Measurements from ENCODE around the gene FILIP1L. TPM values are rescaled to one million over a fixed set of nuclear protein-coding genes. Genes with fewer than 3 reads are reported as not detected.

FILIP1L gene
- total and polyA plus RNA-seq, 2 of the 13 experiments (the other 11 are each of a cell fraction or from before 2014, with no cell fraction given): 8.1 to 187 TPM

DNA sequence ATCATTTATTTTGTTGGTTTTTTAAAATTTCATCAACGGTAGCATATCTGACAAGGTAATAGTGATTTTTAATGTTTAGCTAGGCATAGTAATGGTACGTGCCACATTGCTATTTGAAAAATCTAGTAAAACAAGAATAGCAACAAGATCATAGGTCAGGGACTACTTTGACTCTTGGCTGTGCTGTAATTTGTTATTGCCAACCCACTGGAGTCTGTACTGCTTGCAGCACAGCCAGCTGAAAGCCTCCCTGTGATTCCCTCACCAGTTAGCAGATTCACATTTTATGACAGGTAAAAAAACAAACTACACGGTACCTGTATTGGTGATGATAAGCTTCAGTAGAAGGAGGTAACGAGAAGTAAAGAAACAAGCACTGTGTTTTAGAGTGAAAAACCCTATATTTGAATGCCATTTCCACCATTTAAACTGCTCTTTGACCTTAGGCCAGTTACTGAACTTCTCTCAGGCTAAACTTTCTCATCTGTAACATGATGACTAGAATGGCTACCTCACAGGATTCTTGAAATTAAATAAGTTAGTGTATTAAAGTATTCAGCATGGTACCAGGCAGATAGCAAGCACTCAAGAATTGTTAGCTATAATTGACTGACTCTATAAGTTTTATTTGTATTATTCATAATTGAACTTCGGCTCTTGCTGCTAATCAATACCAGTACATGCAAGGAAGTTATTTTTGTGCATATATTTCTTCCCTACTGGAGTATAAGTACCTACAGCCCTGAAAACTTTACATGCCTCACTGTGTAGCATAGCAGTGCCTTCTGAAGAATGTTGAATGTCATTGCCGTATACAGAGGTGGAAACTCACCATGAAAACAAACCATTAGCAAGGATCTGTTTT is 16.1 kb downstream of the FILIP1L start (continued):
- TF ChIP-seq, protein P1, sequence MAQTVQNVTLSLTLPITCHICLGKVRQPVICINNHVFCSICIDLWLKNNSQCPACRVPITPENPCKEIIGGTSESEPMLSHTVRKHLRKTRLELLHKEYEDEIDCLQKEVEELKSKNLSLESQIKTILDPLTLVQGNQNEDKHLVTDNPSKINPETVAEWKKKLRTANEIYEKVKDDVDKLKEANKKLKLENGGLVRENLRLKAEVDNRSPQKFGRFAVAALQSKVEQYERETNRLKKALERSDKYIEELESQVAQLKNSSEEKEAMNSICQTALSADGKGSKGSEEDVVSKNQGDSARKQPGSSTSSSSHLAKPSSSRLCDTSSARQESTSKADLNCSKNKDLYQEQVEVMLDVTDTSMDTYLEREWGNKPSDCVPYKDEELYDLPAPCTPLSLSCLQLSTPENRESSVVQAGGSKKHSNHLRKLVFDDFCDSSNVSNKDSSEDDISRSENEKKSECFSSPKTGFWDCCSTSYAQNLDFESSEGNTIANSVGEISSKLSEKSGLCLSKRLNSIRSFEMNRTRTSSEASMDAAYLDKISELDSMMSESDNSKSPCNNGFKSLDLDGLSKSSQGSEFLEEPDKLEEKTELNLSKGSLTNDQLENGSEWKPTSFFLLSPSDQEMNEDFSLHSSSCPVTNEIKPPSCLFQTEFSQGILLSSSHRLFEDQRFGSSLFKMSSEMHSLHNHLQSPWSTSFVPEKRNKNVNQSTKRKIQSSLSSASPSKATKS (CRISPR knock-in tag; IDR thresholded peaks at IDR 0.05): no peak
- TF ChIP-seq, protein P2, sequence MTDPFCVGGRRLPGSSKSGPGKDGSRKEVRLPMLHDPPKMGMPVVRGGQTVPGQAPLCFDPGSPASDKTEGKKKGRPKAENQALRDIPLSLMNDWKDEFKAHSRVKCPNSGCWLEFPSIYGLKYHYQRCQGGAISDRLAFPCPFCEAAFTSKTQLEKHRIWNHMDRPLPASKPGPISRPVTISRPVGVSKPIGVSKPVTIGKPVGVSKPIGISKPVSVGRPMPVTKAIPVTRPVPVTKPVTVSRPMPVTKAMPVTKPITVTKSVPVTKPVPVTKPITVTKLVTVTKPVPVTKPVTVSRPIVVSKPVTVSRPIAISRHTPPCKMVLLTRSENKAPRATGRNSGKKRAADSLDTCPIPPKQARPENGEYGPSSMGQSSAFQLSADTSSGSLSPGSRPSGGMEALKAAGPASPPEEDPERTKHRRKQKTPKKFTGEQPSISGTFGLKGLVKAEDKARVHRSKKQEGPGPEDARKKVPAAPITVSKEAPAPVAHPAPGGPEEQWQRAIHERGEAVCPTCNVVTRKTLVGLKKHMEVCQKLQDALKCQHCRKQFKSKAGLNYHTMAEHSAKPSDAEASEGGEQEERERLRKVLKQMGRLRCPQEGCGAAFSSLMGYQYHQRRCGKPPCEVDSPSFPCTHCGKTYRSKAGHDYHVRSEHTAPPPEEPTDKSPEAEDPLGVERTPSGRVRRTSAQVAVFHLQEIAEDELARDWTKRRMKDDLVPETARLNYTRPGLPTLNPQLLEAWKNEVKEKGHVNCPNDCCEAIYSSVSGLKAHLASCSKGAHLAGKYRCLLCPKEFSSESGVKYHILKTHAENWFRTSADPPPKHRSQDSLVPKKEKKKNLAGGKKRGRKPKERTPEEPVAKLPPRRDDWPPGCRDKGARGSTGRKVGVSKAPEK (CRISPR knock-in tag; IDR thresholded peaks at IDR 0.05; ENCODE audit: borderline replicate concordance): no peak
- TF ChIP-seq REL (CRISPR knock-in tag; conservative IDR thresholded peaks at IDR 0.05): no peak
- TF ChIP-seq AGO2 (optimal IDR thresholded peaks at IDR 0.05; ENCODE audit: low read depth, low read length): no peak
- TF ChIP-seq, protein P3, sequence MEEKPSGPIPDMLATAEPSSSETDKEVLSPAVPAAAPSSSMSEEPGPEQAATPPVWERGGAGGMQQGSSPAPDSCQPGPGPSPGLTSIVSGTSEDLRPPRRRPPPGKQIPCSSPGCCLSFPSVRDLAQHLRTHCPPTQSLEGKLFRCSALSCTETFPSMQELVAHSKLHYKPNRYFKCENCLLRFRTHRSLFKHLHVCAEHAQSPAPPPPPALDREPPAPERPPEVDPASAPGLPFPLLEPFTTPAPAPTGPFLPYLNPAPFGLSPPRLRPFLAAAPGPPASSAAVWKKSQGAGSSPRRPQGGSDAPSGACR (CRISPR knock-in tag; IDR thresholded peaks at IDR 0.05): no peak
- no peak for TF ChIP-seq SP140L (CRISPR knock-in tag; IDR thresholded peaks at IDR 0.05; ENCODE audit: borderline replicate concordance)
- TF ChIP-seq HNRNPH1 (optimal IDR thresholded peaks at IDR 0.05; ENCODE audit: low read depth, low read length): no peak
- no peak for TF ChIP-seq SMARCE1 (IDR thresholded peaks at IDR 0.05; ENCODE audit: borderline replicate concordance)
- TF ChIP-seq ZNF616 (CRISPR knock-in tag; IDR thresholded peaks at IDR 0.05; ENCODE audit: low read depth): no peak
- TF ChIP-seq ZNF382 (CRISPR knock-in tag; IDR thresholded peaks at IDR 0.05; ENCODE audit: borderline replicate concordance): no peak
- TF ChIP-seq, protein P4, sequence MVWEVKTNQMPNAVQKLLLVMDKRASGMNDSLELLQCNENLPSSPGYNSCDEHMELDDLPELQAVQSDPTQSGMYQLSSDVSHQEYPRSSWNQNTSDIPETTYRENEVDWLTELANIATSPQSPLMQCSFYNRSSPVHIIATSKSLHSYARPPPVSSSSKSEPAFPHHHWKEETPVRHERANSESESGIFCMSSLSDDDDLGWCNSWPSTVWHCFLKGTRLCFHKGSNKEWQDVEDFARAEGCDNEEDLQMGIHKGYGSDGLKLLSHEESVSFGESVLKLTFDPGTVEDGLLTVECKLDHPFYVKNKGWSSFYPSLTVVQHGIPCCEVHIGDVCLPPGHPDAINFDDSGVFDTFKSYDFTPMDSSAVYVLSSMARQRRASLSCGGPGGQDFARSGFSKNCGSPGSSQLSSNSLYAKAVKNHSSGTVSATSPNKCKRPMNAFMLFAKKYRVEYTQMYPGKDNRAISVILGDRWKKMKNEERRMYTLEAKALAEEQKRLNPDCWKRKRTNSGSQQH (CRISPR knock-in tag; IDR thresholded peaks at IDR 0.05; ENCODE audit: low read depth): no peak
- no peak for TF ChIP-seq TBP (CRISPR knock-in tag; IDR thresholded peaks at IDR 0.05)
- no peak for TF ChIP-seq BRCA1 (CRISPR knock-in tag; IDR thresholded peaks at IDR 0.05)
- no peak for TF ChIP-seq ZNF17 (CRISPR knock-in tag; IDR thresholded peaks at IDR 0.05)
- no peak for TF ChIP-seq ZMAT3 (CRISPR knock-in tag; conservative IDR thresholded peaks at IDR 0.05)
- no peak for TF ChIP-seq SMAD9 (CRISPR knock-in tag; IDR thresholded peaks at IDR 0.05)
- TF ChIP-seq, protein P5, sequence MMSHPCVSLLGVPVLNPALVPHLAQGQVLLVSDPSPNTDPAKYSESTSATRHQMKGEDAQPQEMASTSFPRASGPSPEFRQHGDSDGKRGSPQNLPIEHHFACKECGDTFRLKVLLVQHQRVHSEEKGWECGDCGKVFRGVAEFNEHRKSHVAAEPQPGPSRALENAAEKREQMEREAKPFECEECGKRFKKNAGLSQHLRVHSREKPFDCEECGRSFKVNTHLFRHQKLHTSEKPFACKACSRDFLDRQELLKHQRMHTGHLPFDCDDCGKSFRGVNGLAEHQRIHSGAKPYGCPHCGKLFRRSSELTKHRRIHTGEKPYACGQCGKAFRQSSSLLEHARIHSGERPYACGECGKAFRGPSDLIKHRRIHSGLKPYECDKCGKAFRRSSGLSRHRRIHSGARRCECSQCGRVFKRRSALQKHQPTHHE (CRISPR knock-in tag; IDR thresholded peaks at IDR 0.05; ENCODE audit: borderline replicate concordance): no peak
- no peak for TF ChIP-seq ZNF143 (CRISPR knock-in tag; IDR thresholded peaks at IDR 0.05)
- no peak for TF ChIP-seq SOX6 (IDR thresholded peaks at IDR 0.05)
- peak; percentile 57; the same call in 1 of the 2 replicates for TF ChIP-seq SOX6 (CRISPR knock-in tag; IDR thresholded peaks at IDR 0.05)
- TF ChIP-seq ZNF207 (IDR thresholded peaks at IDR 0.05; ENCODE audit: borderline replicate concordance): no peak
- TF ChIP-seq SCMH1 (CRISPR knock-in tag; IDR thresholded peaks at IDR 0.05; ENCODE audit: borderline replicate concordance): no peak

Measured in HepG2 (cell line).